Anterior cingulate cortex (tissue), 58 donors: ENCODE data around the gene MAP3K9.

ENCODE experiments used
- DNase-seq, 58 donors: peaks; one replicate each; lab custom pipeline; 2025; lab: John Stamatoyannopoulos, UW

MAP3K9 gene

DNA sequence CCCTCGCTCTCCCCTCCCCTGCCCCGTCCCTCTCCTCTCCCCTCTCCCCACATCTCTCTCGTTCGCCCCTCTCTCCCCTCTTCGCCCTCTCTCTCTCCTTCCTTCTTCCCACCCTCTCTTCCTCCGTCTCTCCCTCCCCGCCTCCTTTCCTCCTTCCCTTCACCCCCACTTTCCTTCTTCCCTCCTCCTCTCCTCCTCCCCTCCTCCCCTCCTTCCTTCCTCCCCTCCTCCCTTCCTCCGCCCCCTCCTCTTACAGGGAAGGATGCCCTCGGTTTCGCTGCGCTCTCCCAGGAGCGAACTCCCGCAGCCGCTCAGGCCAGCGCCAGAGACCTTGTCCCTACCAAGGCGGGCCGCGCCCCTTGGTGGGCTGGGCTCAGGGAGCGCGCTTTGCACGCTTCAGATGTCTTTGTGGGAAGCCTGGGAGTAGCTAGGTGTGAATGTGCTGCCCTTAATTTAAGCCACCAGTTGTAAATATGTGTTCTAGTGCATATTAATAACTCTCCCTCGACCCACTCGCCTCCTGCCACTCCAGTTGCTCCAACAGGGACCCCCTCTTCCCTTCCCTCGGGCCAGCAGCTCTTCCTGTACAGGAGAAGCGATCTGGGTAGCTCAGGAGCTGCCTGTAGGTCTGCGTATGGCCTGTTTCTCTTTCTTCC lies 13.3 kb upstream of the MAP3K9 start:
- peak in 2 of 58 donors; percentile 1 to 26 for DNase-seq

DNA sequence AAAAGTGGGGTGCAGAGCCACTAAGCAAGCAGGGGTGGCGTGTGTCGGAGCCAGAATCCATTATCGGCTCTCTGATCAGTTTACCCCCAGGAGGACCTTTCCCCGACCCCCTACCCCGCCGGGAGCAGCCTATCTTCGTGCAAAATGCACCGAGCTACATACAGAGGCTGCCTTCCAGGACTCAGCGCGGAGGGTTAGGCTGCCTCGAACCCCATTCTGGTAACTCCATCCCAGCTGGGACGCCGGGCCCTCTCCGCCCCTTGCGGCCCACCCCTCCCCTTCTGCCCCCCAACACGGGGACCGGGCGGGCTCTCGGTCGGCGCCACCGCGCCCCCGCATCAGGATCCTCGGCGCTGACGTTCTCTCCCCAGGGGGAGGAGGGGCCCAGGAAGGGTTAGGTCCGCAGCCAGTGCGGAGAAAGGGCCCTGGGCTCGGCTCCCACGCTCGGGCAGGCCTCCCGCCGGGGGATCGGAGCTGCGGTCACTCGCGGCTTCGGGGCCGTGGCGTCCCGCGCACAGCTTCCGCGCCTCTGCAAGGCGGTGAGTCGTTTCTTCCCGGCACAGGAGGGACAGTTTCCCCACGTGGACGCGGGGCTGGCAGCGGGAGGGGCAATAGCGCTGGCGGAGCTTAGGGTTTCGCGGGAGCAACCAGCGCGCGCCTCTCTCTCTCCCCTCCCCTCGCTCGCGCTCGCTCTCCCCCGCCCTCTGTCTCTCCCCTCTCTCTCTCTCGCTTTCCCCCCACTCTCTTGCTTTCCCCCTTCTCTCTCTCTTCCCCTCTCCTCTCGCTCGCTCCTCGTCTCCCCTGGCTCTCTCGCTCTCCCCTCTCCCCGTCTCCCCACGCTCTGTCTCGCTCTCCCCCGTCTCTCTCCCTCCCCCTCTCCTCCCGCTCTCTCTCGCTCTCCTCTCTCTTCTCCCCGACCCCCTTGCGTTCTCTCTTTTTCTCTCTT lies 12.5 kb upstream of the MAP3K9 start:
- DNase-seq, result peak in 42 of 58 donors; percentile 10 to 77 (median 35)

DNA sequence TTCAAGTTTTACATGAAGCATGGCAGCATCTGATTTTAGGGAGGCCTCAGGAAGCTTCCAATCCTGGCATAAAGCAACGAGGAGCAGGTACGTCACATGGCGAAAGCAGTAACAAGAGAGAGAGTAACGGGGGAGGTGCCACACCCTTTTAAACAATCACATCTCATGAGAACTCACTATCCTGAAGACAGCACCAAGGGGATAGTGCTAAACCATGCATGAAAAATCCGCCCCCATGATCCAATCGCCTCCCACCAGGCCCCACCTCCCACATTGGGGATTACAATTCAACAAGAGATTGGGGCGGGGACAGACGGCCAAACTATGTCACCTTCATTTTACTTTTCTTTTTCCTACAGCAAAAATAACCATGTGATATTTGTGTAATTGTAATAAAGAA lies 7.2 kb upstream of the MAP3K9 start:
- no peak for DNase-seq

DNA sequence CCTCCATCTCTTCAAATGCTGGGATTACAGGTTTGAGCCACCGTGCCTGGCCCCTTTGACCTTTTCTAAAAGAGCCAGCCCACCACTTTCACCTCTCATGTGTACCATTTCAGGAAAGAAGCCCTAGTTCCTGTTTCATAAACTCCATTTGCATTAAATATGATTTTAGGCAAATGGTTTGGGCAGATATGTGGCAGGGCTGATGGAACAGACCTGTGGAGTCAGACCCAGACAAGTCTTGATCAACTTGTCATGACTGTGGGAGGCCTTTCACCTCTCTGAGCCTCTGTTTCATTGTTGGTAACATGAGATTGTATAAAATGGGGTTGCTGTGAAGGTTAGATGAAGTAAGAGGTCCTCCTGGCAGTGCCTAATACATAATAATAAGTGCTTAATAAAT lies 5.2 kb upstream of the MAP3K9 start:
- DNase-seq, result no peak

DNA sequence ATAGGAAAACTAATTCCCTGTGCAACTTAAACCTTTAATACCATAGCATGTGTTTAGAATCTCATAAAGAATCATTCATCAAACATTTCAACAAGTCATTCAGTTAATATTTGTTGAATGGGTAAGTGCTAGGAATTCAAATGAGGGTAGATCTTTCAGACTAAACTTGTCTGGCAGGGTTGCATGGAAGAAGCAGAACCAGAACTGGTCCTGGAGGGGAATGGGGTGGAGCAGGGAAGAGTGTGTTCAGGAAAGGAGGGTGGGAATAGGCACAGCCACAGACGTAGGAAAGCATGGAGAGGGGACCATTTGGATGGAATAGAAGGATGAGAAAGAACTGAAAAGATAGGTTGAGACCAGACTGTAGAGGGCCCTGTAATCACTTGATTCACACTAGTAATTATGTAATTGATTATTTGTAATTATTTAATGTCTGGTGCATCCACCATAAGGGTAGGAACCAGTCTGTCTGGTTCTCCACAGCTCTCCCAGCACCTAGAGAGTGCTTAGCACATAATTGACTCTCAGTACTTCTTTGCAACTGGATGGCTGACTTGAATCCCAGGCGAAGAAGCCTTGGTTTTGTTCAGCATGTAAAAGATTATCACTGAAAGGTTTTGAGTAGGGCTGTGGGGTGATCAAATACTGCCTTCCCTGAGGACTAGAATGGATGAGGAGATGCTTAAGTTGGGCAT lies 3.0 kb upstream of the MAP3K9 start:
- no peak for DNase-seq

DNA sequence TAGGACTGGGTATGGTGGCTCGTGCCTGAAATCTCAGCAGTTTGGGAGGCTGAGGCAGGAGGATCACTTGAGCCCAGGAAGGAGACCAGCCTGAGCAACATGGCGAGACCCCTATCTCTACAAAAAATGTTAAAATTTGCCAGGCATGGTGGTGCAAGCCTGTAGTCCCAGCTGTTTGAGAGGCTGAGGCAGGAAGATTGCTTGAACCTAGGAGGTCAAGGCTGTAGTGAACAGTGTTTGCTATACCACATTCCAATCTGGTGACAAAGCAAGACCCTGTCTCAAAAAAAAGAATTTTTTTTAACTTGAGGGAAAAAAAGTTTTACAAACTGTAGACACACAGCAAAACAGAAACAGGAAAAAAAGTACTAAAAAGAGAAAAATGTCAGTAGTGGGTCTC lies 2.3 kb upstream of the MAP3K9 start:
- DNase-seq, result no peak

DNA sequence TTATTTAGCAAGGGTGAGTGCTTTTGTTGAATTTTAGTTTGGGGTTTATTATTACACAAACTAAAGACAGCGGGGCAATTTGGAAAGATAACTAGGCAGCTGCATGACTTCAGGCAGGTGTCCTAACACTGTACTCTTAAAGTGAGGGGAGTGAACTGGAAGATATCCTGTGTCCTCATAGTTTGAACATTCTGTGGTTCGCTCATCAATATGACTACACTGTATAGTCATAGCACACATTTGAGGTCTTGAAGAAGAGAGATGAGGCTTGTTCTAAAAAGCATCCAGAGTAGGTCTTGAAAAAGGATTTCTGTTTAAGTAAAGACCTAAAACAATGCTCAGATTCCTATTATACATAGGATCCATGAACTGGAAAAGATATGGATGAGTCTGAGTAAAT lies 1.7 kb upstream of the MAP3K9 start:
- DNase-seq, result no peak

DNA sequence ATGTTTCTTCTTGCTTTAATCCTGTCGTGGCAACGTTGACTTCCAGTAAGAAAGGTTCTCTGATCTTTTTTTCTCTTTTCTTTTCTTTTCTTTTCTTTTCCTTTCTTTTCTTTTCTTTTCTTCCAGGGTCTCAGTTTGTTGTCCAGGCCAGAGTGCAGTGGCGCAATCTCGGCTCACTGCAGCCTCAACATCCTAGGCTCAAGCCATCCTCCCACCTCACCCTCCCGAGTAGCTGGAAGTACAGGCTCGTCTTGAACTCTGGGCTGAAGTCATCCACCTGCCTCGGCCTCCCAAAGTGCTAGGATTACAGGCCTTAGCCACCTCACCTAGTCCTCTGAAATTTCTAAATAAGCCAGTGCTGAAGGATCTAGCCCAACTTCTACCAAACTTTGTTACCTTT lies 1.3 kb upstream of the MAP3K9 start:
- no peak for DNase-seq

DNA sequence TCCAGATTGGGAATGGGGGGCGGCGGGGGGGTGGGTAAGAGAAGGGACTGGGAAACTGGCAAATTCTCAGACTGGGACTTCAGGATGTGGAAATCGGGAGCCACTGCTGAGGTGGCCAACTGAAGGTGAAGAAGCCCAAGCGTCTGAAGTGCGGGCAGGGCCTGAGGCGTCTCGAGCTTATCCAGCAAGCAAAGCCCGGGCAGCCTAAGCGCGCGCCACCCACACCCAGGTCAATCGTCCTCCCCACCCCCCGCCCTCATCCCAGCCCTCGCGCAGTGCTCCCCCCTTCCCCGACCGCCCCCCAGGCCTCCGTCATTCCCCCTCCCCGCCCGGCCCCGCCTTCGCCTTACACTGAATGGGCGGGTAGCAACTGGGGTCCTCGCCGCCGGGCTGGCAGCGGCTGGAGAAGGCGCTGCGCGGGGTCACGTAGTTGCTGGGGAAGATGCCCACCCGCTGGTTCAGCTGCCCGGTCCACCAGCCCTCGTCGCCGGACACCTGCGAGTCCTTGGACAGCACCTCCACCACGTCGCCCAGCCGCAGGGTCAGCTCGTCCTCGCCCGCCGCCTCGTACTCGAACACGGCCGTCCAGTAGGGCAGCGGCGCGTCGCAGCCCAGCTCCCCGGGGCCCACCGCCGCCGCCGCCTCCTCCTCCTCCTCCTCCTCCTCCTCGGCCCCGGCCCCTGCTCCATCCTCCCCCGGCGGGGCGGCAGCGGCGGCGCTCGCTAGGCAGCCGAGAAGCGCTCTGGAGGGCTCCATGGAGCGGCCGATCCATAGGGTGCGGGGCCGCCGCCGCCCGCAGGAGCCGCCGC lies 693 bp downstream of the MAP3K9 start:
- peak in 7 of 58 donors; percentile 6 to 40 (median 27) for DNase-seq

DNA sequence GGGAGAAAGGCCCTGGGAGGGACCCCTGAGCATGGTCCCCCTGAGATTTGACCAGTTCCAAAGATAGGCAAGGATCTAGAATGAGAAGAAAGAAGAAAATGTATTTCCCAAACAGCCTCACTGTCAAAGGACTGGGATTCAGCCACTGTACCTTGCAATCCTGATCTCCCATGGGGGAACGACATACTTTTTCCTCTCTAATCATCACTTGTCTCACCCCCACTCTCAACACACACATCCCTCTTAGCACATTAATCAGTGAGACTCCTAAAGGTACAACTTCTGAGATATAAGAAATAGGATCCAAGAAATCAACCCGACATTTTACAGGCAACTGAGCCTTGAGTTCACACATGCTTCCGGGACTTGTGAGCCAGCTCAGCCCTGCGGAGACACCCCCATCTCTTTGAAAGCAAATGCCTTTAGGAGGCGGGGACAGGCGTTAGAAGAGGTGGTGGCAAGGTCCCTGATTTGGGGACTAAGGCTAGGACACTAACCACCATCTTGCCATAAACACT lies 1.4 kb downstream of the MAP3K9 start:
- peak in 3 of 58 donors; percentile 5 to 25 (median 22) for DNase-seq

DNA sequence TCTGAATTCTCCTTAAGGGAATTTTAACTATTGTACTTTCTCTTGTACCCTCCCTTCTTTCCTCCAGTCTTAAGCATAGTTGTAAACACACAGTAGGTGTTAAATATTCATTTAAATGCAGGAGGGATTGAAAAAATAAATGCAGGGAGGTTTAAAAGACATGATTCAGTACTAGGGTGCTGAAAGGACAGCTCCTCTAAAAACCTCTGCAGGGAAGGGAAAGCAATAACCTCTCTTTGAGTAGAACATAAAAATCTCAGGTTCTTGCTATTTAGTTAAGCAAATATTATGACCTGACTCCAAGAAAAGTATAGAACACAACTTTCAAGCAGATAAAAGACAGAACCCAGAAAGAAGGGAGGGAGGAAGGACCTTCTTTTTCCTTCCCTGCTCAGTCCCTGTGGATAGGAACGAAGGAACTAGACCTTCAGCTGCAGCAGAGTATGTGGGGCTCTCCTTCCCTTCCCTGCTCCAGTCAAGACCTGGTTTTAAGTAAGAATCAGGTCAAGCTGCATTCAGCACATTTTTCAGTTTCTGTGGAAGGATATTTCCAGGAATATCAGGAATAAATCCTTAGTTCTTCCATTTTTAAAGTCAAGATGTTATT lies 4.7 kb downstream of the MAP3K9 start:
- no peak for DNase-seq

DNA sequence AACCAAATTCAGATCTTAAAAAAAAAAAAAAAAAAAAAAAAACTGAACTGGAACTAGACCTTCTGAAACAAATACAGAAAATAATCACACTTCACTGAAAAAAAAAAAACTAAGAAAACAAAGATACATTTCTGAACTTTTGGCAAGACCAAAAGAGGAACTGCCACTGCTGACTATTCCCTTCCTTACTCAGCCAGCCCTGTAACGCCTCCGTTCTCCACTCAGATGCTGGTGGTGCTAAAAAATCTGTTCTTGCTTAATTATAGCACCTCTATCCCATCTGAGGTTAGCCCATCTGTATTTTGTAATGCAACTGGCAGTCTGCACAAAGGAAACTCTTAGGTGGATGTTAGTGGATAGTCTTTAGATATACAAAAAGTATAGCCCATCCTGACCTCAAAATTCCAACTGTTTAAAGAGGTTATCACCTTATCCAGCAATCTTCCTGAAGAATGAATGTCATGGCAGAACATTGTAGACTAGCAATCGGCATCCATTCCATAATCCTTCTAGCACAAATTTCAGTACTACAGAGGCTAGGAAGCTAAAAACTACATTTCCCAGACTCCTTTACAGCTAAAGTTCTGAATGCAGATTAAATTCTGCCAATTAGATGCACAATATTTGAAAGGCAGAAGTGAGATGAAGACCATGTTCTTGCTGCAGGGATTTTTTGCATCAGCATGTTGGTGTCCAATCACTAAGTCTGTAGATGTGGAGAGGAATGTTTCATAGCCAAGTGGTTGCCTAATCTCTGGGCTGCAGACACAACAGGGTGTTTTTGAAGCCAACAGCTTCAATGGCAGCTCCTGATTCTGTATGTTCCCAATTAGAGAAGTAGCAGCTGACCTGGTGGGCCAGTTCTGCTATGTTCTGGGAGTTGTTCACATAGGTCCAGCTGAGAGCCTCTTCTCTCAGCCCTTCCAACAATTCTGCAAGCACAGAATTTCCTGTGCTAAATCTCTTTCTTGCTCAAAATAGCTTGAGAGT lies 5.7 kb downstream of the MAP3K9 start:
- peak in 7 of 58 donors; percentile 21 to 46 (median 38) for DNase-seq

DNA sequence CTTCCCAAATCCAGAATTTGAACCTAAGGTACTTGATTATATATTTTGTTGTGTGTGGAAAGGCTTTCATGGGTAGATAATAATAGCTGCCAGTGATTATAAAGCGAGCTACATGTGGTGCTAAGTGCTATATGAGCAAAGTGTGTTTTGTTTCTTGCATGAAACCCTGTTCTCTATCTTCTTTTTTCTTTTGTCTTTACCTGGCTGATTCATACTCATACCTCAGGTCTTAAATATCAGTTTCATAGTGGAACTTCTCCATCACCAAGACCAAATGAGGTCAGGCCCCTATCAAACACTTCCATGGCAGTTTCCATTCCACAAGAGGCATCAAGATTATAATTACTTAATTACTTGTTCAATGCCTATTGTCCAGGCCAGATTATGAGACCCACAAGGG lies 6.9 kb downstream of the MAP3K9 start:
- no peak for DNase-seq

DNA sequence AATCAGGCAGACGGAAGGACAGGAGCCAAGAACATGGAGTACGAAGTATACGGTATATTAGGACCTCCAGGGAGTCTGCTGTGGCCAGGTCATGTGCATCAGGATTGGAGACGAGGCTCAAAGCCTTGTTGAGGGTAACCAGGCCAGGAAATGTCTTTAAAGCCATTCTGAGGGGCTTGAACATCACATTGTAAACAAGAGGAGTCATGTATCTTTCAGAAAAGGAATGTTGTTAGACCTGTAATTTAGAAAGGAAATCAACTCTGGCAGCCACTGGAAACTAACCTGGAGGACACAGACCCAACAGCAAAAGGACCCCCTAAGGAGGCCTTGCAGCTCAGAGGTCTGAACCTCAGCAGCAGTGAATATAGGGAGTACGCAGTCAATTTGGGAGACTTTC lies 7.5 kb downstream of the MAP3K9 start:
- DNase-seq, result no peak

DNA sequence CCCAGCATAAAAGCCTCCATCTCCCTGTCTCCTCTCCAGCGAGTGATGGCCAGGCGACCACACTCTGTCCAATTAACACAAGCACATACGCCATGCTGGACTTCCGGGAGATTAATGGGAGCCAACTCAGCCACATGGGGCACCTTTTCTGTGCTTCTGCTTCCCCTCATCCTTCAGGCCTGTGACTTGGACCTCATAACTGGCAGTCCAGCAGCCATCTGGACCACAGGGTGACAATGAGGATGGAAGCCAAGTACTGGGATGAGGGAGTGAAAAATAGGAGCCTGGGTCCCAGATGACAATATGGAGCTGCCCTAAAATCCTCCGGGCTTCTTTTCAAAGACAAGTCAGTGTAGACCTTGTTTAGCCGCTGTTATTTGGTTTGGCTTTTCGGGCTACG lies 12.8 kb downstream of the MAP3K9 start:
- no peak for DNase-seq

DNA sequence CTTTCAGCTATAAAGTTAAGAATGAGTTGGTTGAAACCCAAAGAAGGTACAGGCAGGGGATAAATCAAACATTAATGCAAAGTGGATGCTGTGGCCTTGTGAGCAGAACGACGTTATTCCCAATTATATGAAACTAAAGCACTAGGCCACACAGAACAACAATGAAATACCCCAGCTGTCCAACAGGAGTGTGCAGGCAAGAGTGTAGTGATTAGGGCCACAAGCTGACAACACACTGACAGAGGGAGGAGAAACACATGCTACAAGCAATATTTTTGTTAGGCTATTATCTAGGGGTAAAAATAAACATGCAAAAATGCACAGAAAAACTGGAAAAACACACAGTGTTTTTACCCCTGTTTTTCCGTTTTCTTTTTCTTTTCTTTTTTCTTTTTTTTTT lies 15.0 kb downstream of the MAP3K9 start:
- no peak for DNase-seq

DNA sequence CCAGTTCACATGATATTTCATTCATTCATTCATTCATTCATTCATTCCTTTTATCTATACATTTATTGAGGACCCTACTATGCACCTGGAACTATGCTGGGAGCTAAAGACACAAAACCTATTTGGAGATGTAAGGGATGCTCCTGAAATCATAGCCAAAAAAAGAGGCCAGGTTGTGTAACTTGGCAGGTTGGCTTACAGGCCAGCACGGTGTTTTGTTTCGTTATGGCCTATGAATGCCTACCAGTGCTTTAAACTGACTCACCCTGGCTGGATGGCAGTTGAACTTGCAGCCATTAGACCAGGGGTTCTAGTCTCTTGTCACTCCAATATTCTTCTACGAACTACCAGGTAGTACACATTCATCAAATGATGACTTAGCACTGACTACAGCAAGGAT lies 15.7 kb downstream of the MAP3K9 start:
- no peak for DNase-seq

DNA sequence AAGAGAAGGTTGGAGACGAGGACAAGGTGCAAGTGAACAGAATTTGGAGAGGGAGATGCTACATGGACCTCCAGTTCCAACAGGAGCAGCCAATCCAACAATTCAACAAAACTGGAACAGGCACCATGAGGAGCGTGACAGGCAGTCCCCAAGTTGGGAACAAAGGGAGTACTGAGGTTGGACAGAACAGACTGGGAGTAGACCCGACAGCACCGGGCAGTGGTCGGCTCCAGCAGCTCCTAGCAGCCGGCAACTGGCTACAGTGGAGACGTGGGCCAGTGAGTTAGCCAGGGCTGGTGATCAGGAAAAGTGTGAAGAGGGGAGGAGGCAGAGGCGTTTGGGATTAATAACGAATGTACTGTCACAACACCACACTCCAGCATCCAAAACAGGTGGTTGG lies 16.4 kb downstream of the MAP3K9 start:
- DNase-seq, result no peak
